Liver (tissue), 3 donors: ENCODE data around the gene MAFG.
A peak's percentile ranks its signal among the peaks of the same experiment; 100 is the strongest.

Experiments used
- EGR1 ChIP-seq, 2 donors: IDR thresholded peaks; 2 replicates each; pipeline ENCODE4 v1.6.1; 2016 to 2018; ENCODE audit warnings: antibody characterized with exemption in 2 of 2, low read depth in 2 of 2
- FOXA1 ChIP-seq: IDR thresholded peaks from 2 replicates; pipeline ENCODE4 v1.6.1; 2016; ENCODE audit warnings: antibody characterized with exemption
- GABPA ChIP-seq, 2 donors: IDR thresholded peaks in 1 of 2; conservative IDR thresholded peaks in 1 of 2; 2 replicates each; pipeline ENCODE4 v1.6.1; 2016; ENCODE audit warnings: antibody characterized with exemption in 2 of 2, mild to moderate bottlenecking in 1 of 2, moderate library complexity in 1 of 2
- HNF4G ChIP-seq: IDR thresholded peaks from 2 replicates; pipeline ENCODE4 v1.6.1; 2016; ENCODE audit warnings: antibody characterized with exemption
- JUND ChIP-seq, 2 donors: IDR thresholded peaks; 2 replicates each; pipeline ENCODE4 v1.6.1; 2016; ENCODE audit warnings: antibody characterized with exemption in 2 of 2
- NR2F2 ChIP-seq: IDR thresholded peaks from 2 replicates; pipeline ENCODE4 v1.6.1; 2016; ENCODE audit warnings: antibody characterized with exemption
- RAD21 ChIP-seq, 2 donors: IDR thresholded peaks; 2 replicates each; pipeline ENCODE4 v1.6.1; 2016; ENCODE audit warnings: antibody characterized with exemption in 2 of 2, mild to moderate bottlenecking in 2 of 2
- SP1 ChIP-seq: IDR thresholded peaks from 2 replicates; pipeline ENCODE4 v1.6.1; 2018; ENCODE audit warnings: antibody characterized with exemption, mild to moderate bottlenecking
- TAF1 ChIP-seq: conservative IDR thresholded peaks from 2 replicates; pipeline ENCODE4 v1.6.1; 2016; ENCODE audit warnings: antibody characterized with exemption, mild to moderate bottlenecking
- TF ChIP-seq, protein P1 (sequence below): fragments of 150-350 bp; IDR thresholded peaks from 2 replicates; pipeline ENCODE4 v1.5.1; 2017; ENCODE audit warnings: improper control_type of control experiment, low read depth, low read length; ENCODE audit not compliant: missing input control
- TF ChIP-seq, protein P2 (sequence below): IDR thresholded peaks from 2 replicates; pipeline ENCODE4 v1.6.1; 2016; ENCODE audit warnings: antibody characterized with exemption
- TF ChIP-seq, protein P3 (sequence below): IDR thresholded peaks from 2 replicates; pipeline ENCODE4 v1.6.1; 2016; ENCODE audit warnings: antibody characterized with exemption
- TF ChIP-seq, protein P4 (sequence below): IDR thresholded peaks from 2 replicates; pipeline ENCODE4 v1.6.1; 2016; ENCODE audit warnings: antibody characterized with exemption, mild to moderate bottlenecking
- donor health status: healthy.
- donor health status: healthy.

DNA sequence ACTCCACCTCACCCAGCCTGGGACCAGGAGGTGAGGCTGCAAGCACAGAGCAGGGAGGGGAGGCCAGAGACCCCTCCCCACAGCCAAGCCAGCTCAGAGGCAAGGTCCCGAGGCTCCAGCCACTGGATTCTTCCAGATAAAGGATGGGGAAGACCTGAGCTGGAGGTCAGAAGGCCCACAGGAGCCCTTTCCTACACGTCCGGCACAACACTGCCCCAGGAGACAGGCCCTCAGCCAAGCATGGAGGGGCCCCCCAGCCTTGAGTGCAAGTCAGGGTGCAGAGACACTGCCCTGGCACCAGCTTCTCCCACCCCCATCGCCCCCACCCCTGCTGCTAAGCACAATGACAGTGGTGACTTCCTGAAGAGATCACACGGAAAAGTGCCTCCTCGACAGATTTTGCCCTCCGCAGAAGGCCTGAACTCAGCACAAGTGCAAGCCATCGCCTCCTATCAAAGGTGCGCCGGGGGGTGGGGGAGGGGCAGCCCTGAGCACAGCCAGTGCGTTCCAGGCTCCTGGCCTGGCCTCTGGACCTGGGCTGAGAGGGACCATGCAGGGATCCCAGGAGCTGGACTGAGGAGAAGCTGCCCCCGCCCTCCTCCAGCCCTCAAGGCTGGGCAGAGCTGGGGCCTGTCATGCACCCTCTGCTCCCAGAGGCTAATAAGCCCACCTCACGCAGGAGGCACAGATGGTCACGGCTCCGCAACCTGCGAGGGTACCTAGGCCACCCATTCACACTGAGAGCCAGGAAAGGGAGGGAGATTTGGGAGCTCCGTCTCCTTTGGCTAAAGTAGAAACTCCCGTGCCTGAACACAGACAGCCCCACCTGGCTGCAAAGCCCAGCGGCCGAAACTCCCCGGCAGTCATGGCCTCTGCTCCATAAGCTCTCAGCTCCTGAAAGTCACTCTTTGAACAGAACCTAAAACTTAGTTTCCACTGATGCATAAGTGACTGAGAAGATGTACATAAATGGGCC, 2.7 kb downstream of the MAFG start:
- TF ChIP-seq FOXA1 = no peak
- TF ChIP-seq, protein P1, sequence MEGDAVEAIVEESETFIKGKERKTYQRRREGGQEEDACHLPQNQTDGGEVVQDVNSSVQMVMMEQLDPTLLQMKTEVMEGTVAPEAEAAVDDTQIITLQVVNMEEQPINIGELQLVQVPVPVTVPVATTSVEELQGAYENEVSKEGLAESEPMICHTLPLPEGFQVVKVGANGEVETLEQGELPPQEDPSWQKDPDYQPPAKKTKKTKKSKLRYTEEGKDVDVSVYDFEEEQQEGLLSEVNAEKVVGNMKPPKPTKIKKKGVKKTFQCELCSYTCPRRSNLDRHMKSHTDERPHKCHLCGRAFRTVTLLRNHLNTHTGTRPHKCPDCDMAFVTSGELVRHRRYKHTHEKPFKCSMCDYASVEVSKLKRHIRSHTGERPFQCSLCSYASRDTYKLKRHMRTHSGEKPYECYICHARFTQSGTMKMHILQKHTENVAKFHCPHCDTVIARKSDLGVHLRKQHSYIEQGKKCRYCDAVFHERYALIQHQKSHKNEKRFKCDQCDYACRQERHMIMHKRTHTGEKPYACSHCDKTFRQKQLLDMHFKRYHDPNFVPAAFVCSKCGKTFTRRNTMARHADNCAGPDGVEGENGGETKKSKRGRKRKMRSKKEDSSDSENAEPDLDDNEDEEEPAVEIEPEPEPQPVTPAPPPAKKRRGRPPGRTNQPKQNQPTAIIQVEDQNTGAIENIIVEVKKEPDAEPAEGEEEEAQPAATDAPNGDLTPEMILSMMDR = no peak
- TF ChIP-seq NR2F2 = no peak
- TF ChIP-seq EGR1 (IDR thresholded peaks at IDR 0.05; ENCODE audit: low read depth in 2 of 2) = no peak
- TF ChIP-seq RAD21 (IDR thresholded peaks at IDR 0.05) = no peak
- no peak for TF ChIP-seq GABPA (IDR thresholded peaks at IDR 0.05 in 1 of 2, conservative IDR thresholded peaks at IDR 0.05 in 1 of 2)
- TF ChIP-seq, protein P2, sequence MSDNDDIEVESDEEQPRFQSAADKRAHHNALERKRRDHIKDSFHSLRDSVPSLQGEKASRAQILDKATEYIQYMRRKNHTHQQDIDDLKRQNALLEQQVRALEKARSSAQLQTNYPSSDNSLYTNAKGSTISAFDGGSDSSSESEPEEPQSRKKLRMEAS = no peak
- TF ChIP-seq, protein P3, sequence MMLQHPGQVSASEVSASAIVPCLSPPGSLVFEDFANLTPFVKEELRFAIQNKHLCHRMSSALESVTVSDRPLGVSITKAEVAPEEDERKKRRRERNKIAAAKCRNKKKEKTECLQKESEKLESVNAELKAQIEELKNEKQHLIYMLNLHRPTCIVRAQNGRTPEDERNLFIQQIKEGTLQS = no peak
- TF ChIP-seq, protein P4, sequence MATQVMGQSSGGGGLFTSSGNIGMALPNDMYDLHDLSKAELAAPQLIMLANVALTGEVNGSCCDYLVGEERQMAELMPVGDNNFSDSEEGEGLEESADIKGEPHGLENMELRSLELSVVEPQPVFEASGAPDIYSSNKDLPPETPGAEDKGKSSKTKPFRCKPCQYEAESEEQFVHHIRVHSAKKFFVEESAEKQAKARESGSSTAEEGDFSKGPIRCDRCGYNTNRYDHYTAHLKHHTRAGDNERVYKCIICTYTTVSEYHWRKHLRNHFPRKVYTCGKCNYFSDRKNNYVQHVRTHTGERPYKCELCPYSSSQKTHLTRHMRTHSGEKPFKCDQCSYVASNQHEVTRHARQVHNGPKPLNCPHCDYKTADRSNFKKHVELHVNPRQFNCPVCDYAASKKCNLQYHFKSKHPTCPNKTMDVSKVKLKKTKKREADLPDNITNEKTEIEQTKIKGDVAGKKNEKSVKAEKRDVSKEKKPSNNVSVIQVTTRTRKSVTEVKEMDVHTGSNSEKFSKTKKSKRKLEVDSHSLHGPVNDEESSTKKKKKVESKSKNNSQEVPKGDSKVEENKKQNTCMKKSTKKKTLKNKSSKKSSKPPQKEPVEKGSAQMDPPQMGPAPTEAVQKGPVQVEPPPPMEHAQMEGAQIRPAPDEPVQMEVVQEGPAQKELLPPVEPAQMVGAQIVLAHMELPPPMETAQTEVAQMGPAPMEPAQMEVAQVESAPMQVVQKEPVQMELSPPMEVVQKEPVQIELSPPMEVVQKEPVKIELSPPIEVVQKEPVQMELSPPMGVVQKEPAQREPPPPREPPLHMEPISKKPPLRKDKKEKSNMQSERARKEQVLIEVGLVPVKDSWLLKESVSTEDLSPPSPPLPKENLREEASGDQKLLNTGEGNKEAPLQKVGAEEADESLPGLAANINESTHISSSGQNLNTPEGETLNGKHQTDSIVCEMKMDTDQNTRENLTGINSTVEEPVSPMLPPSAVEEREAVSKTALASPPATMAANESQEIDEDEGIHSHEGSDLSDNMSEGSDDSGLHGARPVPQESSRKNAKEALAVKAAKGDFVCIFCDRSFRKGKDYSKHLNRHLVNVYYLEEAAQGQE = no peak
- no peak for TF ChIP-seq JUND (IDR thresholded peaks at IDR 0.05)
- TF ChIP-seq TAF1 = no peak
- peak; percentile 38 for TF ChIP-seq SP1
- no peak for TF ChIP-seq HNF4G
